ENCODE measurements around the gene APOM.

The APOM gene

DNA sequence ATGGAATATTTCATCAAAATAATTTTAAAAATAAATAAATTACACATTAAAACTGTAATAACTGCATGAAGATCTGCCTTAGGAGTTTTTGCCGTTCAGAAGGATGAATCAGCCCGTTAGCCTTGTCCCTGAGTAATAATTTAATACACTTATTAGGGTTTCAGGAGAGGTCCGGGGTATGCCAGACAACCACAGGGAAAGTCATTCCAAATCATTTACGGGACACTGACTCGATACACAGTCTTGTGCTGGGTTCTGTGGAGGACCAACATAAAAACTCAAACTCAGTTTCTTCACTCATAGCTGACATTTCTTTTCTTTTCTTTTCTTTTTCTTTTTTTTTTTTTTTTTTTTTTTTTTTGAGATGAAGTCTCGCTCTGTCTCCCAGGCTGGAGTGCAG lies 50.2 kb downstream of the APOM start:
- no peak for DNase-seq (ENCODE audit: low spot score)

DNA sequence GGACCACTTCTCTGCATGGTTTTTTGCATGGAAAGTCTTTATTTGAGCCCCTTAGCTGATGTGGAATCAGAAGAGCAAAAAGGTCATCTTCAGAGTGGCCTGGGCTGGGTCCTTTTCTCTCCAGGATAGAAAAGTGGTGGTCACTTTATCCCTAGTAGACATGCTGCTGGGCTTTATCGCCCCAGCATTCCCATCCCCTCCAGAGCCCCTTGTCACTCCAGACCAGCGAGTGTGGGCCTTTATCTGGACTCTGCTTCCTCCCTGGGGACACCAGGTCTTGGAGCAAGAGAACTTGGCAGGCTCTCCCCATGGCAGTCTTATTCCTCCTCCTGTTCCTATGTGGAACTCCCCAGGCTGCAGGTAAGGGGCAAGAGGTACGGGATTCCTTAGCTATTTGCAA lies 50.9 kb downstream of the APOM start, which contains the start of gene LY6G6F:
TSS of gene LY6G6F (plus strand) at position 268 of the 400 bp plus-strand sequence. CDS start at position 309, 41 bp downstream.
- no peak for DNase-seq (ENCODE audit: low spot score)

DNA sequence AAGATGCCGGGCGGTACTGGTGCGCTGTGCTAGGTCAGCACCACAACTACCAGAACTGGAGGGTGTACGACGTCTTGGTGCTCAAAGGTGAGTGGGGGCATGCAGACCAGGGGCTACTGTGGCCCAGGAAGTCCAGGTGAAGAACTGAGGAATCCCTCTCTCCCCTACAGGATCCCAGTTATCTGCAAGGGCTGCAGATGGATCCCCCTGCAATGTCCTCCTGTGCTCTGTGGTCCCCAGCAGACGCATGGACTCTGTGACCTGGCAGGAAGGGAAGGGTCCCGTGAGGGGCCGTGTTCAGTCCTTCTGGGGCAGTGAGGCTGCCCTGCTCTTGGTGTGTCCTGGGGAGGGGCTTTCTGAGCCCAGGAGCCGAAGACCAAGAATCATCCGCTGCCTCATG lies 52.0 kb downstream of the APOM start:
- DNase-seq (ENCODE audit: low spot score): no peak

All from CD4-positive, alpha-beta T cell treated with Interleukin-2 at 100 ng/mL for 4 hours (primary cell).